ENCODE data around the gene PTK6.
A peak's percentile ranks its signal among the peaks of the same experiment; 100 is the strongest.

Gene PTK6

GRCh38 chr20:63536997-63537524 is at the start of gene PTK6:
Gene PTK6 (minus strand): TSS chr20:63537376. CDS start chr20:63537314, 62 bp downstream.
- TF ChIP-seq KLF1 (tag by site-specific recombination; IDR thresholded peaks at IDR 0.05) (0 out of 2 replicates have a peak, but pooled peaks have one; percentile 8), ZNF146 (tag by site-specific recombination; IDR thresholded peaks at IDR 0.05) (no peak), ZNF704 (tag by site-specific recombination; IDR thresholded peaks at IDR 0.05) (no peak), KLF9 (tag by site-specific recombination; IDR thresholded peaks at IDR 0.05; ENCODE audit: low read depth) (0 out of 2 replicates have a peak, but pooled peaks have one; percentile 23), SP2 (tag by site-specific recombination; IDR thresholded peaks at IDR 0.05) (0 out of 2 replicates have a peak, but pooled peaks have one; percentile 3)
- H3K4me3 ChIP-seq (ENCODE audit: low read depth, low read length), result peak within 1 kb of the TSS; percentile 23
- no peaks in the 10 kb centered on the region for H3K4me1 ChIP-seq (ENCODE audit: control insufficient read depth, insufficient read depth, low read length)
- ChIA-PET CTCF (interaction anchor here (0.6 to 2.5 kb wide), 15 partner anchors 9 to 699 kb away, joined by 3 to 9 read pairs (median 4); partner anchors contain the start of genes PRPF6 and SAMD10), POLR2A (interaction anchor here (0.9 to 3.2 kb wide), 5 partner anchors 16 to 528 kb away, joined by 3 to 12 read pairs (median 3); partner anchors contain the start of genes HELZ2 and PPDPF)
- H3K9me3 ChIP-seq (ENCODE audit: control insufficient read depth, insufficient read depth, low read depth, low read length), result no peaks in the 10 kb centered on the region
- H3K36me3 ChIP-seq (ENCODE audit: control insufficient read depth in 2 of 2, insufficient read depth in 1 of 2, low read length in 2 of 2), result no peaks in the 10 kb centered on the region
- H3K27ac ChIP-seq (ENCODE audit: extremely low read depth, low read depth, low read length), result no peak within 1 kb of the TSS

- Histone ChIP-seq H3K27ac (ENCODE audit: extremely low read depth, low read depth, low read length) (no peak overlapping the region), H3K36me3 (ENCODE audit: control insufficient read depth in 2 of 2, insufficient read depth in 1 of 2, low read length in 2 of 2) (peaks cover 0 to 22% of the 10 kb centered on the region in 2 experiments; a peak in 2 of 3 replicates), H3K9me3 (ENCODE audit: control insufficient read depth, insufficient read depth, low read depth, low read length) (no peaks in the 10 kb centered on the region), H3K4me3 (ENCODE audit: low read depth, low read length) (no peak overlapping the region), H3K4me1 (ENCODE audit: control insufficient read depth, insufficient read depth, low read length) (no peaks in the 10 kb centered on the region)
- ChIA-PET CTCF (interaction anchor here (0.6 kb wide), 1 partner anchor 58 kb away, joined by 3 read pairs; no protein-coding TSS in a partner anchor), POLR2A (no interaction called here)
- TF ChIP-seq ZFP3 (tag by site-specific recombination; IDR thresholded peaks at IDR 0.05; ENCODE audit: low read depth) (no peak), ZNF248 (tag by site-specific recombination; IDR thresholded peaks at IDR 0.05) (no peak), ELK4 (IDR thresholded peaks at IDR 0.05; ENCODE audit: borderline replicate concordance, low read depth, low read length) (no peak), GLI2 (tag by site-specific recombination; IDR thresholded peaks at IDR 0.05; ENCODE audit: borderline replicate concordance, low read depth) (no peak)
Measured at GRCh38 chr20:63586797-63587196, 49.6 kb upstream of the PTK6 start.

GRCh38 chr20:63585616-63586565 is 48.7 kb upstream of the PTK6 start:
- H3K4me3 ChIP-seq (ENCODE audit: low read depth, low read length), result no peak overlapping the region
- no peaks in the 10 kb centered on the region for H3K9me3 ChIP-seq (ENCODE audit: control insufficient read depth, insufficient read depth, low read depth, low read length)
- no peak overlapping the region for H3K27ac ChIP-seq (ENCODE audit: extremely low read depth, low read depth, low read length)
- peaks cover 0 to 16% of the 10 kb centered on the region in 2 experiments; a peak in 1 of 3 replicates for H3K36me3 ChIP-seq (ENCODE audit: control insufficient read depth in 2 of 2, insufficient read depth in 1 of 2, low read length in 2 of 2)
- H3K4me1 ChIP-seq (ENCODE audit: control insufficient read depth, insufficient read depth, low read length), result no peaks in the 10 kb centered on the region
- ChIA-PET CTCF (no interaction called here), POLR2A (no interaction called here)
- TF ChIP-seq ZNF843 (tag by site-specific recombination; IDR thresholded peaks at IDR 0.05) (no peak), ZNF404 (tag by site-specific recombination; IDR thresholded peaks at IDR 0.05) (no peak), ZNF221 (tag by site-specific recombination; IDR thresholded peaks at IDR 0.05; ENCODE audit: borderline replicate concordance) (no peak), ZBTB21 (tag by site-specific recombination; IDR thresholded peaks at IDR 0.05) (no peak), SP2 (tag by site-specific recombination; IDR thresholded peaks at IDR 0.05) (no peak), MEIS1 (CRISPR knock-in tag; IDR thresholded peaks at IDR 0.05; ENCODE audit: borderline replicate concordance) (no peak), ZIC2 (tag by site-specific recombination; IDR thresholded peaks at IDR 0.05) (no peak), ZNF148 (tag by site-specific recombination; IDR thresholded peaks at IDR 0.05; ENCODE audit: borderline replicate concordance) (no peak), ZNF449 (tag by site-specific recombination; IDR thresholded peaks at IDR 0.05) (no peak), ZNF654 (tag by site-specific recombination; IDR thresholded peaks at IDR 0.05; ENCODE audit: low read depth) (no peak), ZNF155 (tag by site-specific recombination; IDR thresholded peaks at IDR 0.05) (no peak), ZNF555 (tag by site-specific recombination; conservative IDR thresholded peaks at IDR 0.05) (no peak)

Measured in HEK293 (cell line).